CD14-positive monocyte (primary cell): ENCODE results near the gene ZWILCH. TPM values are rescaled to one million over a fixed set of nuclear protein-coding genes. Genes with fewer than 3 reads are reported as not detected.
A peak's percentile ranks its signal among the peaks of the same experiment; 100 is the strongest.

Experiments used
- DNase-seq, 3 donors: peaks; one replicate each; pipeline ENCODE4 v3.0.0-alpha.2; 2011 to 2022
- H2AFZ ChIP-seq: 2 replicates; pipeline ENCODE4 v1.6.0; 2012; ENCODE audit warnings: mild to moderate bottlenecking, low read depth, low read length, inconsistent platforms; ENCODE audit not compliant: insufficient read depth, poor library complexity, severe bottlenecking
- H3K27ac ChIP-seq, 2 donors: 1 replicate in 1 of 2; 2 replicates in 1 of 2; pipeline ENCODE4 v1.5.1; 2012 to 2013; ENCODE audit warnings: low read length in 2 of 2, control low read depth in 1 of 2, inconsistent platforms in 1 of 2, low read depth in 1 of 2, mild to moderate bottlenecking in 1 of 2
- H3K27me3 ChIP-seq, 2 donors: one replicate each; pipeline versions ENCODE4 v1.6.0 to v1.6.1; 2011 to 2013; ENCODE audit warnings: low read length in 2 of 2; ENCODE audit not compliant: control insufficient read depth in 2 of 2, insufficient read depth in 2 of 2
- H3K36me3 ChIP-seq, 2 donors: replicated peaks in 1 of 2; 1 replicate in 1 of 2; 2 replicates in 1 of 2; pipeline versions ENCODE4 v1.5.1 to v1.6.1; 2012 to 2013; ENCODE audit warnings: low read length in 2 of 2, control low read depth in 1 of 2, inconsistent platforms in 1 of 2, mild to moderate bottlenecking in 1 of 2; ENCODE audit not compliant: insufficient read depth in 2 of 2, control insufficient read depth in 1 of 2
- H3K4me1 ChIP-seq, 2 donors: 1 replicate in 1 of 2; 2 replicates in 1 of 2; pipeline versions ENCODE4 v1.5.1 to v1.6.1; 2012 to 2013; ENCODE audit warnings: low read length in 2 of 2, control low read depth in 1 of 2, inconsistent platforms in 1 of 2, mild to moderate bottlenecking in 1 of 2, moderate library complexity in 1 of 2; ENCODE audit not compliant: insufficient read depth in 2 of 2, control insufficient read depth in 1 of 2
- H3K4me2 ChIP-seq: replicated peaks from 2 replicates; pipeline ENCODE3; 2012; ENCODE audit warnings: low read length, moderate library complexity, mild to moderate bottlenecking; ENCODE audit not compliant: poor library complexity, severe bottlenecking; ENCODE audit errors: extremely low read depth
- H3K4me3 ChIP-seq, 3 experiments: fragments of 200-600 bp in 1 of 3; sonication (generic) in 1 of 3; replicated peaks in 1 of 3; 1 replicate in 2 of 3; 2 replicates in 1 of 3; pipeline ENCODE4 v1.5.1; 2011 to 2013; ENCODE audit warnings: low read length in 3 of 3, mild to moderate bottlenecking in 3 of 3, control low read depth in 2 of 3, low read depth in 2 of 3, inconsistent platforms in 1 of 3, moderate library complexity in 1 of 3
- H3K79me2 ChIP-seq: 2 replicates; pipeline ENCODE4 v1.6.0; 2012; ENCODE audit warnings: mild to moderate bottlenecking, control low read depth, inconsistent platforms, low read length, moderate library complexity; ENCODE audit not compliant: insufficient read depth
- H3K9ac ChIP-seq: 2 replicates; pipeline ENCODE4 v1.6.0; 2017; ENCODE audit warnings: low read length, mild to moderate bottlenecking; ENCODE audit not compliant: insufficient read depth, poor library complexity, severe bottlenecking
- H3K9me3 ChIP-seq, 2 donors: replicated peaks in 1 of 2; 1 replicate in 1 of 2; 2 replicates in 1 of 2; pipeline versions ENCODE4 v1.5.1 to v1.6.1; 2012 to 2013; ENCODE audit warnings: low read length in 2 of 2, control low read depth in 1 of 2; ENCODE audit not compliant: control insufficient read depth in 1 of 2, insufficient read depth in 1 of 2
- H4K20me1 ChIP-seq: 2 replicates; pipeline ENCODE4 v1.6.0; 2012; ENCODE audit warnings: mild to moderate bottlenecking, low read length, control low read depth, moderate library complexity; ENCODE audit not compliant: insufficient read depth
- H3K27ac Mint-ChIP-seq, 7 donors: one replicate each; pipeline ENCODE4 v1.8.0; 2020; ENCODE audit warnings: mild to moderate bottlenecking in 7 of 7, mixed read lengths in 7 of 7, moderate library complexity in 6 of 7, inconsistent platforms in 2 of 7
- H3K27me3 Mint-ChIP-seq, 3 donors: one replicate each; pipeline ENCODE4 v1.8.0; 2021 to 2022; ENCODE audit warnings: low read depth in 3 of 3, mild to moderate bottlenecking in 3 of 3, mixed read lengths in 3 of 3, moderate library complexity in 3 of 3, inconsistent platforms in 1 of 3
- H3K36me3 Mint-ChIP-seq, 2 donors: one replicate each; pipeline ENCODE4 v1.8.0; 2020; ENCODE audit warnings: mixed read lengths in 2 of 2, inconsistent platforms in 1 of 2, mild to moderate bottlenecking in 1 of 2
- H3K4me1 Mint-ChIP-seq: one replicate; pipeline ENCODE4 v1.8.0; 2020; ENCODE audit warnings: mild to moderate bottlenecking, mixed read lengths
- H3K4me3 Mint-ChIP-seq, 2 donors: one replicate each; pipeline ENCODE4 v1.8.0; 2020; ENCODE audit warnings: mild to moderate bottlenecking in 2 of 2, mixed read lengths in 2 of 2, moderate library complexity in 1 of 2
- H3K9me3 Mint-ChIP-seq, 7 donors: one replicate each; pipeline ENCODE4 v1.8.0; 2020 to 2022; ENCODE audit warnings: mixed read lengths in 7 of 7, mild to moderate bottlenecking in 6 of 7, moderate library complexity in 6 of 7, inconsistent platforms in 2 of 7
- whole genome bisulfite sequencing: methylation state at CpG from one replicate; pipeline ENCODE4 v1.1.5; 2013; ENCODE audit warnings: missing lambda C conversion rate; ENCODE audit not compliant: insufficient coverage; 5-methylcytosine and 5-hydroxymethylcytosine counted together
- intact Hi-C, 2 donors: fragments of 100-400 bp; cut with micrococcal nuclease; formaldehyde crosslinking; loops; one replicate each; pipeline versions ENCODE4 v1.15.0 to v1.15.1; 2023
- polyA plus RNA-seq, 3 donors: library from polyadenylated mRNA; depleted of rRNA in 1 of 3; unstranded in 2 of 3; stranded (reverse) in 1 of 3; fragments of 300-500 nt in 2 of 3; fragments of >200 nt in 1 of 3; fragmentation: Illumina TruSeq in 2 of 3; gene quantifications; 1 replicate in 2 of 3; 2 replicates in 1 of 3; pipeline ENCODE4 v1.2.3, GENCODE V29; 2012 to 2021
- TF ChIP-seq, protein P1 (sequence below): fragments of 200-600 bp; IDR thresholded peaks from one replicate; pipeline ENCODE4 v1.8.0; 2022; ENCODE audit warnings: antibody characterized with exemption, mild to moderate bottlenecking

Gene ZWILCH
- polyA plus RNA-seq, 3 donors: 1.4 to 3.1 (median 2.4) TPM

DNA sequence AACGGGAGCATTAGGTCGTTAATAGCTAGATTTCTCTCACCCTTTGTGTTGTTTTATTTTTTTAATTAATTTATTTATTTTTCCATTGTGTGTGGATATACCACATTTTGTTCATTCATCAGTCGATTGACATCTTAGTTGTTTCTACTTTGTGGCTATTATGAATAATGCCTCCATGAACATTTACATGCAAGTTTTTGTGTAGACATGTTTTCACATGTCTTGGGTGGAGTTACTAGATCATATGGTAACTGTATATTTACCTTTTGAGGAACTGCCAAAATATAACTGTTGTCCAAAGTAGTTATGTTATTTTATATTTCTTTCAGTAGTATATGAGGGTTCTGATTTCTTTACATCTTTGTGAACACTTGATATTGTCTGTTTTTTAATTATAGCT, 18.8 kb downstream of the ZWILCH start:
- H3K4me1 Mint-ChIP-seq: peaks cover 4% of the 10 kb centered on the region
- TF ChIP-seq, protein P1, sequence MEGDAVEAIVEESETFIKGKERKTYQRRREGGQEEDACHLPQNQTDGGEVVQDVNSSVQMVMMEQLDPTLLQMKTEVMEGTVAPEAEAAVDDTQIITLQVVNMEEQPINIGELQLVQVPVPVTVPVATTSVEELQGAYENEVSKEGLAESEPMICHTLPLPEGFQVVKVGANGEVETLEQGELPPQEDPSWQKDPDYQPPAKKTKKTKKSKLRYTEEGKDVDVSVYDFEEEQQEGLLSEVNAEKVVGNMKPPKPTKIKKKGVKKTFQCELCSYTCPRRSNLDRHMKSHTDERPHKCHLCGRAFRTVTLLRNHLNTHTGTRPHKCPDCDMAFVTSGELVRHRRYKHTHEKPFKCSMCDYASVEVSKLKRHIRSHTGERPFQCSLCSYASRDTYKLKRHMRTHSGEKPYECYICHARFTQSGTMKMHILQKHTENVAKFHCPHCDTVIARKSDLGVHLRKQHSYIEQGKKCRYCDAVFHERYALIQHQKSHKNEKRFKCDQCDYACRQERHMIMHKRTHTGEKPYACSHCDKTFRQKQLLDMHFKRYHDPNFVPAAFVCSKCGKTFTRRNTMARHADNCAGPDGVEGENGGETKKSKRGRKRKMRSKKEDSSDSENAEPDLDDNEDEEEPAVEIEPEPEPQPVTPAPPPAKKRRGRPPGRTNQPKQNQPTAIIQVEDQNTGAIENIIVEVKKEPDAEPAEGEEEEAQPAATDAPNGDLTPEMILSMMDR: no peak
- no peak overlapping the region for H3K9ac ChIP-seq
- no peak overlapping the region for H3K27ac ChIP-seq
- H3K9me3 Mint-ChIP-seq: no peaks in the 10 kb centered on the region
- no peaks in the 10 kb centered on the region for H3K4me1 ChIP-seq
- no peak overlapping the region for H3K4me3 ChIP-seq
- peaks cover 46 to 70% of the 10 kb centered on the region in 2 donors for H3K36me3 Mint-ChIP-seq
- no peaks in the 10 kb centered on the region for H4K20me1 ChIP-seq
- H3K4me2 ChIP-seq: no peak overlapping the region
- H3K27me3 Mint-ChIP-seq: peaks cover 0 to 2% (median 0%) of the 10 kb centered on the region in 3 donors
- no peaks in the 10 kb centered on the region for H3K79me2 ChIP-seq
- DNase-seq: no peak
- intact Hi-C loops: no loop called here
- H3K27ac Mint-ChIP-seq: no peak overlapping the region
- H3K36me3 ChIP-seq: peaks cover 27 to 88% of the 10 kb centered on the region in 2 donors
- H3K4me3 Mint-ChIP-seq: no peak overlapping the region
- no peak overlapping the region for H2AFZ ChIP-seq
- no peaks in the 10 kb centered on the region for H3K27me3 ChIP-seq
- no peaks in the 10 kb centered on the region for H3K9me3 ChIP-seq
- WGBS: no CpG with 5 or more reads among the region's 3 CpGs

DNA sequence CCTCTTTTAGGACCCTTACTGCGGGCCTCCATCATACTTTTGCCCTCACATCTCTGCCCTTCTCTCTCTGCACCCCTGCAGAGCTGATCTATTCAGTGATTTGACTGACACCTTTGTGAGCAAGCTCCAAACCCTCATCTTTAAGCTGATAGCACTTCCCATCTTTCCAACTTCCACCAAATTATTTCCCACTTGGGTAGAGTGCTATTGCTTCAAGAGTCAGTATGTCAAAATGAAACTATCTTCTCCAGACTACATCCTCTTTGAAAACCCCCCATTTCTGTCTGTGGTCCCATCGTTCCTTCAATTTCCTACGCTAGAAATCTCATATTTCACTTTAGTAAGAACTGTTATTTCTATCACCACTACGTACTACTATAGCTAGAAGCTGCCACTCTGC, 19.7 kb downstream of the ZWILCH start:
- peaks cover 4% of the 10 kb centered on the region for H3K4me1 Mint-ChIP-seq
- Histone ChIP-seq H3K4me3 (no peak overlapping the region), H2AFZ (no peak overlapping the region), H3K4me1 (no peaks in the 10 kb centered on the region), H3K79me2 (no peaks in the 10 kb centered on the region), H3K27me3 (no peaks in the 10 kb centered on the region), H3K27ac (peak overlapping the region in 1 of 2 donors; percentile 13), H3K4me2 (no peak overlapping the region), H3K36me3 (peaks cover 34 to 89% of the 10 kb centered on the region in 2 donors), H3K9ac (no peak overlapping the region), H3K9me3 (no peaks in the 10 kb centered on the region), H4K20me1 (no peaks in the 10 kb centered on the region)
- intact Hi-C loops: no loop called here
- no peak overlapping the region for H3K4me3 Mint-ChIP-seq
- peak overlapping the region in 2 of 7 donors; percentile 17 to 74 for H3K27ac Mint-ChIP-seq
- peaks cover 0 to 2% (median 0%) of the 10 kb centered on the region in 3 donors for H3K27me3 Mint-ChIP-seq
- no peaks in the 10 kb centered on the region for H3K9me3 Mint-ChIP-seq
- 40% methylated on average over 1 of the region's 4 CpGs for WGBS
- H3K36me3 Mint-ChIP-seq: peaks cover 50 to 73% of the 10 kb centered on the region in 2 donors
- TF ChIP-seq, protein P1: no peak
- DNase-seq: peak in 1 of 3 donors; percentile 6
